NCI-H345 treated with DMSO at 0.1 percent for 48 hours (cell line): ENCODE data around the gene ZNF585A.

Source experiments
- DNase-seq: peaks from one replicate; lab custom pipeline; 2025; ENCODE audit not compliant: unreplicated experiment; lab: John Stamatoyannopoulos, UW

ZNF585A gene

GRCh38 chr19:37095859-37096258 lies 76.6 kb downstream of the ZNF585A start:
- no peak for DNase-seq
